HG03045 (cell line): ENCODE data around the gene ICE1.
A peak's percentile ranks its signal among the peaks of the same experiment; 100 is the strongest.
"Not testable (repeated sequence)": the region's sequence is repeated elsewhere in the genome, so short reads cannot be mapped to it uniquely, and the experiment has no call there.

Experiments
- ATAC-seq: cut with Tn5 transposase; IDR thresholded peaks from one replicate; pipeline ENCODE4 v1.9.1; 2021; ENCODE audit warnings: mild to moderate bottlenecking, moderate library complexity; ENCODE audit not compliant: unreplicated experiment

Gene ICE1

DNA sequence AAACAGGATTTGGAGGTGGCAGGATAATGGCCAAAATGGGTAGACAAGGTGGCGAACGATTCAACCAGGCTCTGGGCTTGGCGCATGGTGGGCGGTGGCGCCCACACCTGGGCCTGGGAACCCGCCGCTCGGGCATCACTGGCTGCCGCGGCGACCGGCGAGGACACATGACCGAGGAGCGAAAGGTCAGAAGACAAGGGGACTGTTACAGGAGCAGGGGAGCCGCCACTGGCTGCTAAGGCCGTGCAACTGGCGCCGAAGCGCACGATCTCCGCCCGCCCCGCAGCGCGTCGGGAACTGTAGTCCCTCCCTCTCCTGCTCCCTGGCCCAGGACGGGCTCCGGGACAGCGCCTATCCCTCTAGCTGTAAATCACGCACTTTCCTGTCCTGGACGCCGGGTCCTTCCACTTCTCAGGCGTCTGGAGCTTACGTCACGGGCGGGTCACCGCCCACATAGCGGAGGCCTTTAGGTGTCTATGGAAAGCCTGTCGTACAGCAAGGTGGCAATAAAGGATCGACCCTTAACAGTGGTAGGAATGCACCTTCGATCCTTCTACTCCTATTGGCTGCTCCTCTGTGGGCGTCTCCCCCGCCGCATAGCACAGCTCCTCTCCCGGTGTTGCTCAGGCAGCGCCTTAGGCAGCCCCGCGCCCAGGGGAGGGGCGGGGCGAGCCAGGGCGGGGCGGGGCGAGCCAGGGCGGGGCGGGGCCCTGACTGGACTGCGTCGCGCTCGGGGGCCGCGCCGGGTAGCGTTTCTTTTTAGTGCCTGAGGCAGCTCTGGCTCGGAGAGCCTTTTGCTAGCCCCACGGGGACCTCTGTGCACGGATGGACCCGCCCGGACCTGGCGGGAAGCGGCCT lies at the start of gene ICE1:
Gene ICE1 (plus strand): TSS at position 717 of the 858 bp plus-strand sequence. CDS start 239 bp downstream, outside the sequence.
- ATAC-seq: peak; percentile 84

DNA sequence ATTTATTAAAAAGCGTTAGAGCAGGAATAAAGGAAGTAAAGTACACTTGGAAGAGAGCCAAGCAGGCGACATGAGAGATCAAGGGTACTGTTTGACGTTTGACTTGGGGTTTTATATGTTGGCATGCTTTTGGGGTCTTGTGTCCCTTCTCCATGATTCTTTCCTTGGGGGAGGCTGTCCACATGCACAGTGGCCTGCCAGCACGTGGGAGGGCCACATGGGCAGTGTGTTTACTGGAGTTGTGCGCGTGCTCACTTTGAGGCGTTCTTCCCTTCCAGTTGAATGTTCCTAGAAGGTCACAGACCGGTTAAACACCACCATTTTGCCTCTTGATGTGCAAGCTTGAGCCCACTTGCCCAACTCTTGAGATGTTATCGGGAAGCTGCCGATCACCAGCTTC lies 49.5 kb upstream of the ICE1 start:
- ATAC-seq: no peak

DNA sequence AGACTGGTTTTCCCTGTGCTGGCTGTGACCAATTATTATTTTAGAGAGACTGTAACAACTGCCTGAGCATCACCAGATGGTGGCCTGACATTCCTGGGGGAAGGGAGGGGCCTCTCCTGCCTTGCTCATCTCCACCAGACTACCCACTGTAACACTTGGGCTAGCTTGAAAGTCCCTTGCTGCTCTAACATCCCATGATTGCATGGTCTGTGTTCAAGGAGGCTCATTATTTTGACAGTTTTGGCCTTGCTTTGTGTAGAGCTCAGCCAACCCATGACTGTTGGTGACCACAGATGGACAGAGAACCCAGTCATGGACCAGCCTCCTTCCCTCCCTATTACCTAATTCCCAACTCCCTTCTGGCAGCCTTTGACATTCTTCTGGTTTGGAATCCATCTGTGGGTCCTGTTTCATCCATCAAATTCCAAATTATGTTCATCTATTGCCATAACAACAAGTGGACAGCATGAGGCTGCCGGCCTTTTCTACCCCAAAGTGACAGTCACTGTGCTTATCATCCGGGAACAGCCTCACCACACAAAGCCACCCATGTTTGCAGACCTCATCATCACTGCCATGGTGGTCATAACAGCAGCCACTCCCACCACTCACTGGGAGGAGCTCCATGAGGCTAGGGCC lies 49.0 kb upstream of the ICE1 start:
- no peak for ATAC-seq

DNA sequence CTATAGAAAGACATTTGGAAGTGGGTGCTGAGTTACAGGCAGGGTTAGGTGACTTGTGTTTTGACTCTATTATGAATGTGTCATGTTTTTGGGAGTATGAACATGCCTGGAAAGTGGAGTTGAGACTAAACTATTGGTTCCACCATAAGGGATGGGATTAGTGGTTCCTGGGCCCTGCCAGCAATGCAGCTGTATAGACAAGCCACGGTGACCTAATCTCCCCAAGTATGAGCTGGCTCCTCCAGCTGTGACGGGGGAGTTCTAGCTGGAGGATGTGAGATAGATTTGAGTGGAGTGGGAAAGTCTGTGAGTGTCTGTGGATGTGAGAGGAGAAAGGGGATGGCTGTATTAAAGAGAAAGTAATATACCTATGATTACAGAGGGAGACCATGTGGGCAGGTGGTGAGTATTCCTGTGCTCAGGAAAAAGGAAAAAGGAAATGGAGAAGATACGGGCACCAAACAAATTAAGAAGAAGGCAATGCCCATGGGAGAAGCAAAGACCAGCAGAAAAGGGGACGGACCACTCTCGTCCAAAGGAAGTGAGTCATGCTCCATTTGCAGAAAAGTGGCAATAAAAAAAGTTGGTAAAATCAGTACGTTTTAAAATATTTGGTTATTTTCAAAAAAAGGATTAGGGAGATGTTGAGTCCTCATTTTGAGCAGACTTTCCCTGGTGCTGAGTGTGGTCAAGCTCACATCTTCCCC lies 48.3 kb upstream of the ICE1 start:
- ATAC-seq: no peak

DNA sequence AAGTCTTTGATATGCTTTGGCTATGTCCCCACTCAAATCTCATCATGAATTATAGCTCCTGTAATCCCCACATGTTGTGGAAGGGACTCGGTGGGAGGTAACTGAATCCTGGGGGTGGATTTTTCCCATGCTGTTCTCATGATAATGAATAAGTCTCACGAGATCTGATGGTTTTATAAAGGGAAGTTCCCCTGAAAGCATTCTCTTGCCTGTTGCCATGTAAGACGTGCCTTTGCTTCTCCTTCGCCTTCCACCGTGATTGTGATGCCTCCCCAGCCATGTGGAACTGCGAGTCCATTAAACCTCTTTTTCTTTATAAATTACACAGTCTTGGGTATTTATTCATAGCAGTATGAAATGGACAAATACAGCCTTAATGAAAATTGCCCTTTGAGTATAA lies 44.7 kb upstream of the ICE1 start:
- ATAC-seq: no peak

DNA sequence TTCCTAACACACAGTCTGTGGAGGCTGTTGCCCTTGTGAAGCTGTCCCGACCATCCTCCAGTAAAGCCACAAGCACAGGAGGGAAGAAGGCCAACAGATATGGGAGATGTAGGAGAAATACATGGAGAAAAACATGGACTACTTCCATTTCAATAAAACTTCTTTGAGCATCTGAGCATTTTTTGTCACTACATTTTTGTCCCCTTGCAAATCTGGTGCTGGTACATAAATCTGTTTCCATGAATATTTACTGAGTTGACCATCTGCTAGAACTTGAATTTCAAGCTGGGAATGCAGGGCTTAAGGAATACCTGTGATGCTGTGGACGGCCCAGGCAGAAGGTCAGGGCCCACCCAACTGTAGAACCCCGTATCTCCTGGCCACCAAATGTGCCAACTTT lies 43.9 kb upstream of the ICE1 start:
- no peak for ATAC-seq

DNA sequence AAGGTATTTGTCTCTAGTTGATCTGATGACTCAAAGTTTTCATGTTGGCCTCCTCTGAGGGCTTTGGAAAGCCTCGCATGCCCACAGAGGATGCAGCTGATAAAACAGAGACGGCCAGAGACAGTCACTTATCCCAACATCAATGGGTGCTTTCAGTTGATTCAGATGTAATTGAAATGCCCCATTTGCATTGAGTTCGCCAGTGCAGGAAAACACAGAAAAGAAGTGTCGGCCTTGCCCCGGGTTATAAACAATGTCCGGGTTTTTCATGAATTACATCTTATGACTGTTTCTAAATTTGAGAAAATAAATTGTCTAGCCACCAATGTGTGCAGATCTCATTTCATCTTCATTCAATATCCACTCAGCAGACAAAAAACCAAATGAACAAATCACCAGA lies 42.2 kb upstream of the ICE1 start:
- no peak for ATAC-seq

- ATAC-seq: no peak
Measured at GRCh38 chr5:5381310-5381913, 41.1 kb upstream of the ICE1 start.

DNA sequence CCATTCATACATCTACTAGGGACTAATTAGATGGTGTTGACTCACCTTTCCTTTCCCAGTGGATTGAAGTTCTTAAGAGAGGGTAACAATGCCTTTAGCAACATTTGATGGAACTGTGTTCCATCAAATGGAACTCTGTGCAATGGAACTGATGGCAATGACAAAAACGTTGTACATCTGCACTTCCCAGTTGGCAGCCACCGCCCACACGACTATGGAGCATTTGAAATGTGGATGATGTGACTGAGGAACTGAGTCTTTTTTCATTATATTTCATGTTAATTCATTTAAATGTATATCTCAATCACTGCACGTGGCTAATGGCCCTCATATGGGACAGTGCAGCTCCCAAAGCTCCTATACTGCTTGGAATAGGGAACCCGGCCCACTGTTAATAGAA lies 39.0 kb upstream of the ICE1 start:
- no peak for ATAC-seq

GRCh38 chr5:5384660-5385330 lies 37.7 kb upstream of the ICE1 start:
- ATAC-seq: no peak

- no peak for ATAC-seq
Measured at GRCh38 chr5:5385331-5385662, 37.2 kb upstream of the ICE1 start.

- ATAC-seq: no peak
Measured at GRCh38 chr5:5386329-5386728, 36.1 kb upstream of the ICE1 start.

DNA sequence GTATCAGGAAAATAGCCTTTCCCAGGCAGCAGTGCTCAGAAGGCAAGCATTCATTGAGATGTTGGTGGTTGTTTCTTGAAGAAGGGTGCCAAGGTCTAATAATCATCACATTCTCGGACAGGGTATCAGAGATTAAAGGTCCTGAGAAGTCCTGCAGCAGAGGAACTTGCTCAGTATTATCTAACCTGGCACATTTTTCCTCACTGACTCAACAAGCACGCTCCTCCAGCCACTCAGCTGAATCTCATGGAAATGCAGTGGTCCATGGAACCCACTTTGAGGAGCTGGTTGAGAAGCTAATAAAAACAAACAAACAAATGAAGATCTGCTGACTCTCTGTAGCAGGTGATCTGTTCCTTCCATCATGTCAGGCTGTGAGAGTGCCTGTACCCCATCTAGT lies 35.3 kb upstream of the ICE1 start:
- ATAC-seq: no peak

GRCh38 chr5:5387777-5388176 lies 34.7 kb upstream of the ICE1 start:
- ATAC-seq: no peak

DNA sequence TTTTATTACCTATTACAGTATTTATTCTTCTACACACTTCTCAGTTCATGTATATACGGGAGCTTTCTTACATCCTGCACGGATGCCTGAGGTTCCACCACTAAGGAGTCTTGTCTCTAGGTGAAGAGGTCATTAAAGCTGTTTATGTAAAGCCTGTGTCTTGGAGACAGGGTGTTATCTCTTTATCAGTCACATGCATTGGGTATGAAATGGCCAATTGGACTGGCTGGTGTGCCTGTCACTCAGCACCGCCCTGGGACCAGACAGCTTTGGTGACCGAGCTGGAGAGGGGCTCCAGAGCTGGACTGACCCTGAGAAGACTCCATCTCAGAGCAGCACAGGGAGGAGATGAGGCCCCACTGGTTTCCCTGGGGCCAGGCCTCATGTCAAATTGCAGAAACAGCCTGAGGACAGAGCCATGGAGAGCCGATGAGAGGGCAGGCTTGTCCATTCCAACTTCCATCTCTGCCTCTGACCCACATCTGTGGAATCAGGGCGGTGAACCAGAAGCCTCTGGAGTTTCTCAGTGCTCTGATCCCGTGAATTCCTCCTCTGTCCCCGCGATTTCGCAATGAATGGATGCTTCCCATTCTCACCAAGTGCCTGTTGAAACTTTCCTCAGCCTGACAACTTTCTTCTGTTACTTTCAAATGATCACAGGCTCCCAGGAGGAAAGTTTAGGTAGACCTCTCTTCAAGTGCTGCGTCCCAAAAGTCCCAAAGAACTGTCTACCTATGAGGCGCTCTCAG lies 32.2 kb upstream of the ICE1 start:
- ATAC-seq: not testable (repeated sequence)

GRCh38 chr5:5392504-5392903 lies 30.0 kb upstream of the ICE1 start:
- not testable (repeated sequence) for ATAC-seq

GRCh38 chr5:5394384-5394986 lies 28.0 kb upstream of the ICE1 start:
- ATAC-seq: not testable (repeated sequence)

DNA sequence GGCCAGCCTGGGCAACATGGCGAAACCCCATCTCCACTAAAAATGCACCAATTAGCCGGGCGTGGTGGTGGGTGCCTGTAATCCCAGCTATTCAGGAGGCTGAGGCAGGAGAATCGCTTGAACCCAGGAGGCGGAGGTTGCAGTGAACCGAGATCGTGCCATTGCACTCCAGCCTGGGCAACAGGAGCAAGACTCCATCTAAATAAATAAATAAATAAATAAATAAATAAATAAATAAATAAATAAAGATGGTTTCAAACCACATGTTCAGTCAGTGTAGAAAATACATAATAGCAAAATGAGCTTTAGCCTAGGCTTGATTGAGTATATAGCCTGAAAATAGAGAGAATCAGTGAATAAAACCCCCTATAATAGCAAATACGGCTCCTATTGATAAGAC lies 27.4 kb upstream of the ICE1 start:
- ATAC-seq: not testable (repeated sequence)

- ATAC-seq: no peak
Measured at GRCh38 chr5:5398071-5398470, 24.4 kb upstream of the ICE1 start.

GRCh38 chr5:5401095-5401494 lies 21.4 kb upstream of the ICE1 start:
- no peak for ATAC-seq
